Hindlimb muscle (tissue), 1 donor: ENCODE results near the gene RANBP1. TPM values are rescaled to one million over a fixed set of nuclear protein-coding genes. Genes with fewer than 3 reads are reported as not detected.
"Not testable (repeated sequence)": the region's sequence is repeated elsewhere in the genome, so short reads cannot be mapped to it uniquely, and the experiment has no call there.

Source experiments
- DNase-seq: peaks from one replicate; pipeline ENCODE4 v3.0.0-alpha.2; 2013
- polyA plus RNA-seq: library from polyadenylated mRNA; unstranded; fragments of 120-200 nt; gene quantifications from one replicate; pipeline ENCODE4 v1.2.1, GENCODE V29; 2013; ENCODE audit not compliant: insufficient read length

Gene RANBP1
- polyA plus RNA-seq, 1 donor, result 98.6 TPM

DNA sequence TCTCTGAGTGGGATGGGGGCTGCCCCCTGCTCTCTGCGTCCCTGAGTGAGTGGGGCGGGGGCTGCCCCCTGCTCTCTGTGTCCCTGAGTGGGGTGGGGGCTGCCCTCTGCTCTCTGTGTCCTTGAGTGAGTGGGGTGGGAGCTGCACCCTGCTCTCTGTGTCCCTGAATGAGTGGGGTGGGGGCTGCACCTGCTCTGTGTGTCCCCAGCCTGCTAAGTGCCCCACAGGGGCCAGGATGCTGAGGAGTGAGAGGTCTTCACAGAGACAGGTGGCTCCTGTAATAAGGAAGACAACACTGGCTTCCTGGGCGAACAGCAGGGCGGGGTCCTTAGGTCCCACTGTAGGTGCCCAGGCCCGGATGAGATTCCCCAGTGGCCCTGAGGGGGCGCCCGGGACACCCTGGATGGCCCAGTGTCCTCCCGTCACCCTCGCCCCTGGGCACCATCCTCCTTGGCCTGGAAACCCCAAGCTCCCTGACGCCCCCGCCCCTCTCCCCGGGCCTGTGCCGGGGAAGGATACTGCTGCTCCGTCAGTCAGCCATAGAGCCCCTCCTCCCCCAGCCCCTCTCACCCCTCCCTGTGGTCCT is 38.8 kb downstream of the RANBP1 start:
- no peak for DNase-seq

DNA sequence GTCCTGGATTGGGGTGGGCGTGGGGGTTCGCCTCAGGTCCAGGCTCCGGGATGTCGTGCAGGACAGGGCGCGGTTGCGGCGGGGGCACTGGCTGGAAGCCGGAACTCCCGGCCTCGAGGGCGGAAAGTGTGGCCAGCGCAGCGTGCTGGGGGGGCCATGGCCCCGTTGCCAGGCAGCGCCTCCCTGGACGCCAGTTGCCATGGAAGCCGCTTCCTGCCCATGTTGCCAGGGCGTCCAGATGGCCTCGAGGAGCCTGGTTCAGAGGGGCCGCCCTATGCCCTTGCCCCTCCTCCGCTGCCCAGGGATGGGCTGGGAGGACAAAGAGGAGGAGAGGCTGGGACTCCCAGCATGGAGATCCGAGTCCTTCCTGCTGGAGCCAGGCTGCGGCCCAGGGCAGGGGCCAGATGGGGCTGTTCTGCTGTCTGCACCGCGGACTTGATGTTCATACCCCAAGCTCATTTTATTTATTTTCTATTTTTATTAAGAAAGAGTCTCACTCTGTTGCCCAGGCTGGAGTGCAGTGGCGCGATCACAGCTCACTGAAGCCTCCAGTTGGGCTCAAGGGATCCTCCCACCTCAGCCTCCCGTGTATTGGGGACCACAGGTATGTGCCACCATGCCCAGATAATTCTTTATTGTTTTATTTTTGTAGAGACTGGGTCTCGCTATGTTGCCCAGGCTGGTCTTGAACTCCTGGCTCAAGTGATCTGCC is 39.6 kb downstream of the RANBP1 start:
- peak; percentile 38 for DNase-seq

DNA sequence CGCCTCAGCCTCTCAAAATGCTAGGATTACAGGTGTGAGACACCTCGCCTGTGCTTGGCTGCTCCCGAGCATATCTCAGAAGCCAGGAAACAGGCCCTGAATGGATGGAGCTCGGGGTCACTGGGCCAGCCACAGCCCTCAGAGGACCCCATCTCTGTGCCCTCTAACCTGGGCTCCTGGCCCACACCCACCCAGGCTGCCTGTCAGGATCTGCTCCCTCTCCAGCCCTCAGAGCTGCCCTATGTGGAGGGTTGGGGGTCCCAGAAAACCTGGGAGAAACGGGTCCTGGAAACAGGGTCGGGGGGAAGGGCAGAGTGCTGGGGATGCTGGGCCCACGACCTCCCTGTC is 40.1 kb downstream of the RANBP1 start:
- DNase-seq, result no peak

DNA sequence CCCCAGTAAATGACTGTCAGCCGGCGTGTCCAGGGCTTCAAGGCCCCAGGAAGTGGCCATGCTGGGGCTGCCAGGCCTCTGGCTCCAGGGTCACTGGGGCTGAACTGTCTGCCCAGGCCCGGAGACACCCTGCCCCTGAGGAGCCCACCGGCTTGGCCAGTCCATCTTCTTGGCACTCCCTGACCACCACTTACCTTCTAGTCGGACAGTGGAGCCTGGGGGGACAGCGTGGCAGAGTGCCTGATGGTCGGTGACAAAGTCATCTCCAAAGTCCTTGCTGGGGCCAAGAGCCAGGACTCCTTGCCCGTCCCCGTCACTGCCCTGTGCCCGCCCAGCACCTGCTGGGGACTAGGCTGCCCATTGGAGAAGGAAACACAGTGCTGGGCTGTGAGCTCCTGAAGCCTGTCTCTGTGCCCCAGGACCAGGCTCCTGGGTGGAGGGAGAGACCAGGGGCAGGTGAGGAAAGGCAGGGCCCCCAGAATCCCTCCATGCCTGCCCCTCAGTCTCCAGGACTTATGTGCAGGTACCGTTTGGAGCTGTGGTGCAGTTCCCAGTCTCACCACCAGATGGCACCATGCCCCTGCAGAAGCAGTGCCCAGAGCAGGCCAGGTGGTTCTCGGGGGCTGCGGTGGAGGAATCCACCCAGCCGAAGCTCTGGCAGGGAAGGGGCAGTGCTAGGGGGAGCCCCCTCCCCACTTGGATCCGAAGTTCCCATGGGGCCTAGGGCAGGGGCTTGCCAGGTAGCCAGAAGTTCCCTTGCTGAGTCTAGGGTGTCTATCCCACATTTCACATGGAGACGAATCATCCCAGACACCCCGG is 40.9 kb downstream of the RANBP1 start:
- DNase-seq, result peak; percentile 82

DNA sequence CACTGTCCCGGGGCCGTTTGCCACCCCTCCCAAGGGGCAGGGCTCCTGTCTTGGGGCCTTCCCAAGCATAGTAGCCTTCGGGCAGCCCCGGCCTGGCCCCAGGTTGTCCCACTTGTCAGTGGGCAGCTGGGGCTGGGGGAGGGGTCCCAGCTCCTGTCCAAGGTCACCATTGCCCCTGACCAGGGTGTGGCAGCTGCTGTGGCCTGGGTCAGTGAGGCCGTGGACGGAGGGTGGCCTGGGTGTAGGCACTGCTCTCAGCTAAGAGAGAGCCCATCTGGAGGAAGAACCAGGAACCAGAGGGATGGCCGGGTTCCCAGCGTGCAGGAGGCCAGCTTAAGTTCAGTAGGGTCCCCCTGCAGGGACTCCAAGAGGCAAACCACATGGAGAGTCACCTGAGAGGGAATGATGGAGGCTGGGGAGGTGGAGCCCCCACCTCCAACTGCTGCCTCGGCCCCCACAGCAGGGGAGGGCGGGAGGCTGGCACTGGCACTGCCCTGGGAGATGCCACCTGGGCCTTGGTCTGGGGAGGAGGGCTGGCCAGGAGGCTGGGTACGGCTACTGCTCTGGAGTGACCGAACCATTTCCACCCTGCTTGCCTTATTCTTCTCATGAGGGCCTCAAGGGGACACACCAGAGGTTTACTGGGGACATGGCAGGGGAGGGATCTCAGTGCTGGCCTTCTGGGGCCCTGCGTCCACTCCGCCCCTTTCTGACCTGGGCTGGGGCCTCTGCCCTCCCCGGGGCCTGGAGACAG is 41.7 kb downstream of the RANBP1 start:
- DNase-seq, result no peak

DNA sequence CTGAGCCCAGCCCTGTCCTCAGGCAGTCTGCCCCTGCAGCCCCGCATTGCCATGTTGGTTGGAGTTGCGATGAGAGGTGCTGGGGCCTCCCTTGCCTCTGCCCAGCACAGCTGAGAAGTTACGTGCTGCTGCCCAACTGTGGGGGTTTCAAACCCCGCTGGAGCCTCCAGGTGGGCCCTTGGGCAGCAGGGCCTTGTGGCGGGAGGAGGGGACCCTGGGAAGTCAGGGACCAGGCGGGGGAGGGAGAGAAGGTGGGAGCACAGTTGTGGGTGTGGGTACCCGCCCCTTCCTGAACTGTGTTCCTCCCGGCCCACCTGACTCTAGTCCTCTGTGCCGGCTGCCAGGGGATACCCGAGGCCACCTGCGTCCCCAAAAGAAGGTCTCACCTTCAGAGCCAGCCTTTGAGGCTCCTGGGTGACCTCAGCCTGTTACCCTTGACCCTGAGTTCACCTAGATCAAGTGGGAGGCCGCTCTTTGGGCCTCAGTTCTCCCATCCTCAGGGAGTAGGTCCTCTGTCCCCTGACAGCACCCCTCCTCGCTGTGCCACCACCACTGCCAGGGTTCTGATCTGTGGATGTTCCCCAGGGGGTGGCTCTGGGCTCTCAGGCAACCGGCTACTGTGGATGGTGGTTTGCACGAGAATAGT is 42.6 kb downstream of the RANBP1 start:
- DNase-seq, result no peak

DNA sequence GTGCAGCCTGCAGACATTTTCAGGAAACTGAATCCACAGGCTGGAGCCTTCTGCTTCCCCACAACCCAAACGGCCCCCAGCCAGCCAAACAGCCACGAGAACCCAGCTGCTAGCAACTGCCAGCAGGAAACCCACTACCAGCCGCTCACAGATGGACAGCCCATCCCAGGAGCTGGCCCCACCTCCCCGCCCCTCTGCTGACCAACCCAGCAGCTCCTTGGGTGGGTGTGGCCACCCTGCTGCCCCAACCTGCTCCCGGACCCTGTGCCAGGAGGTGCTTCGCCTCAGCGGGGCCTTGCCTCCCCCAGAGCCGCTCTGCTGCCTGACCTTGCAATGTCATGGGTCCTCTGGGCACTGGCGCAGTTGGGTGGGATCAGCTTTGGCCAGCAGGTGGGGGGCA is 43.2 kb downstream of the RANBP1 start:
- DNase-seq, result no peak

DNA sequence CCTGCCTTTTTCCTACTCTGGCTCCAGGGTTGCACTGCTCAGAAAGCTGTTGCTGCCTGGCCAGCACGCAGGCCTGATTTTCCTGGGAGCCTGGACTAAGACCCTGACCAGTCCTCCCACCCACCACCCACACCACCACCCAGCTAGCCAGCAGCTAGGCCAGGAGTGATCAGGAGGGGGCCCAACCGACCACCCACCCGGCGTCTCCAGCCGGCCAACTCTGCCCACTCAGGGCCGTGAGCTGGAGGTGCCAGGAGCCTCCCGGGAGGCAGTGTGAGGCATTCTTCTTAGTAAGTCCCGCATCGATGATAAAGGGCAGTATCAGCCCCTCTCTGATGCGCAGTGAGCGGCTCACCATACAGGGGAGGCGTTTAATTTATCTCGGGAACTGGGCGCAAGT is 43.6 kb downstream of the RANBP1 start:
- DNase-seq, result not testable (repeated sequence)

DNA sequence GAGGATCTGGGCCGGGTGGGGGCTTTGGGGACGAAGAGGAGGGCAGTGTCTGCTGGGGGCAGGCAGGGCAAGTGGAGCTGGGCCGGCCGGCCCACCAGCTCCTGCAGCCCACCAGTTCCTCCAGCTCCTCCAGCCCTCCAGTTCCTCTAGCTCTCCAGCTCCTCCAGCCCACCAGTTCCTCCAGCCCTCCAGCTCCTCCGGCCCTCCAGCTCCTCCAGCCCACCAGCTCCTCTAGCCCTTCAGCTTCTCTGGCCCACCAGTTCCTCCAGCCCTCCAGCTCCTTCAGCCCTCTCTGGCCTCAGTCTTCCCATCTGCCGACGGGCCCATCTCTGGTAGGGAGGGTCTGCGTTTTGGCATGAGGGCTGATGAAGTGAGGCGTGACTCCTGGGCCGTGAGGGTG is 44.1 kb downstream of the RANBP1 start:
- DNase-seq, result no peak

DNA sequence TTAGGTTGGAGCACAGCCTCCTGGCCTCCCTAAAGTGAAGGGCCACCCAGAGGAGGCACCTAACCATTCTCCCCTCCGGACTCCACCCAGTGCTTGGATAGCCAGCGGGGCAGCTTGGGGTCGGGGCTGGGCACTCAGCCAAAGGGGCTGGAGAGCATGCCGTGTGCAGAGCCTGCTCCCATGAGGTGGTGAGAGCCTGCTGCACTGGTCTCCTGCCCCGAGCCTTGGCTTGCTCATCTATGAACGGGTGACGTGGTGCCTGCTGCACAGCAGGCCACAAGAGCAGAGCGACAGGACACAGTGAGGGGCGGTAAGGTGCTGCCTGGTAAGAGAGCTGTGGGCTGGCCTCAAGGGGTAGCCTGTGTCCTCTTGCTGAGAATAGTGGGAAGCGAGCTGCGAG is 49.0 kb downstream of the RANBP1 start:
- no peak for DNase-seq

DNA sequence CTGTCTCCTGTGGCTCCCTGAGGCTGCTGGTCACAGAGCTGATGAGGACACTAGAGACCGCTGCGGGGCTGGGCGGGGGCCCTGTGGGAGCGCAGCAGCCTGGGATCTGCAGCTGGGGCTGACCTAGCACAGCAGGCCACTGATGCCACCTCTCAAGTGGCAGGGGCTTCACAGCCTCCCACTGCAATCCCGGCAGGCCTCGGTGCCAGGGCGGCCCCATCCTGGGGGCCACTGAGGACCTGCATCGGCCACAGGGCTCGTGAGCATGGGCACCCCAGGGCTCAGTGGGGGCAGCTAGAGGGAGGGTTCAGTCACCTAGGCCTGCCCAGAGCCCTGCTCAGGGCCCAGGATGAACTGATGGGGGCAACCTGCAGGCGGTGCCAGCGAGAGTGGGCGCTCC is 49.5 kb downstream of the RANBP1 start:
- DNase-seq, result no peak

DNA sequence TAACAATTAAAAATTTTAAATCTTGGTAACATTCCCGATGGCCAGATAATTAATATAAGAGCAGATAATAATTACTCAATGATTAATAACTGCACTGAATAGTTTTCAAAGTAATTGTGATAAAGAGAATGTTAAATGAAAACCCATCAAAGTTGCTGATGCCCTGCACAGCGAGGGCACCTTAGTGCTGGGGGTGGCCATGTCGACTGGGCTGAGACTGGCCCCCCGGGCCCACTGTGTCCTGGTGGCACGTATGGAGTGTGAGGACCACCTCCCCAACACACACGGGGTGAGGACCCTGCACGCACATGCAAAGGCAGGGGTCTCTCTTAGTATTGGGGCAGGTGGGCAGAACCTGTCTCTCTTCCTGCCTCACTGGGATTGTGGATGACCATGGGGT is 50.0 kb downstream of the RANBP1 start:
- no peak for DNase-seq

DNA sequence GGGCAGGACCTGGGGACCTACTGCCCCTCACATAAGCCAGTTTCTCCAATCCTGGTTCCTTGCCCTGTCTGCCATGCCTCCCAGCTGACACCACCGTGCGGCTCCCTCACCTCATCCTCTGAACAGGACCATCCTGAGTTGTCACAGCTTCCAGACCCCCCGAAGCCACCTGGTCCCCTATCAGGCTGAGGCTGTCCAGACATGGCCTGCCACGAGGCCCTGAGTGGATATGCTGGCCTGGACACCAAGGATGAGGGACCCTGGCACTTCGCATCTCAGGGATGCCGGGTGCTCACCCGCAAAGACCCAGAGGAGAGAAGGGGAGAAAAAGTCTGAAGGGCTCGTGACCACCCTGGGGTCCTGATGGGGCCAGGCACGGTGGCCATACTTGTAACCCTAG is 50.8 kb downstream of the RANBP1 start:
- DNase-seq, result no peak

DNA sequence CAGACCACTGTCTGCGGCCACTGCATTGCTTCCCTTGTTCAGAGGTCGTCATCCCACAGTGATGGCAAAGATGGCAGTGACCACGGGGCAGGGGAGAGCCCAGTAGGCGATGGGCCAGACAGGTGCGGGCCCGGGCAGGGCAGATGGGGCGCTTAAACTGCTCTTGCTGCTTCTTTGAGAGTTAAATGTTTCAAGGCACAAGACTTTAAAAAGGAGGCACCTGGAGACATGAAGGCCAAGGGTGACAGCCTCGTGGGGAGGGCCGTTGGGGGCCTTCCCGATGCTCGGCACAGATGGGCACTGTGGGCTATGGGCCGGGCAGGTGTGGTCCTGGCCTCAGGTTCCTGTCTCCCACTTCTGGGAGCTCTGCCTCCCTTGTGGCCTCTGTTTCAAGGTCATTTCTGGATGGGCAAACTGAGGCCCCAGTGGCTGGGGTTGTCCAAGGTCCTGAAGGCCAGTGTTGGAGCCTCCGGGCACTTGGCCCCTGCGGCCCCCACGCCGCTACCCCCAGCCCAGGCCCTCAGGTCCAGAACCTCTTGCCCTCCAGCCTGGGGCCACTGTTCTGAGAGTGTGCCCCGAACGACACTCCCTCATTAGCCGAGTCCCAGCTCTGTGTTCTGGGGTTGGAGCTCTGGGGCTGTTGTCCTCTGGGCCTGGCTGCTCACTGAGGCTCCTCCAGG is 51.9 kb downstream of the RANBP1 start:
- no peak for DNase-seq

DNA sequence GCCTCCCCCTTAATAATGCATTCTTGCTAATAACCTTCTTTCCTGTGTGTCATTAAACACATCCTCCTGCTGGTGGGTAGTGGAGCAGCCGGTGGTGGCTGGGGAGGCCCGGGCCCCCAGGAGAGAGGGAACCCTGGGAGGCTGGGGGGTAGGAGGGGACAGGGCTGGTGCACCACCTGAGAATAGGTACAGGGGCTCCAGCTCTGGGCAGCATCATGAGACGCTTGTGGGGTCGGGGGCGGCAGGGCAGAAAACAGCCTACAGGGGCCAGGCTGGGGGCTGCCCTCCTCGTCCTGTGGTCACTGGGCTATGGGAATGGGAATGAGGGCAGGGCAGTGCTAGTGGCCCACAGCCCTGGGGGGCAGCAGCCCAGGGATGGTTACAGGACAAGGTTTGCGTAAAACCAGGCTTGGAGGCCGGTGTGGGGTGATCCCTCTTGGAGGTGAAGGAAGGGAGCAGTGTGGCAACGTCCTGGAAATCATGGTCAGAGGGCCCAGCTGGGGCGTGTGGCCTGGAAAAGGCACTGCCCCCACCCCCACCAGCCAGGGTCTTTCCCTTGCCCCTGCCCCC is 53.4 kb downstream of the RANBP1 start:
- no peak for DNase-seq

DNA sequence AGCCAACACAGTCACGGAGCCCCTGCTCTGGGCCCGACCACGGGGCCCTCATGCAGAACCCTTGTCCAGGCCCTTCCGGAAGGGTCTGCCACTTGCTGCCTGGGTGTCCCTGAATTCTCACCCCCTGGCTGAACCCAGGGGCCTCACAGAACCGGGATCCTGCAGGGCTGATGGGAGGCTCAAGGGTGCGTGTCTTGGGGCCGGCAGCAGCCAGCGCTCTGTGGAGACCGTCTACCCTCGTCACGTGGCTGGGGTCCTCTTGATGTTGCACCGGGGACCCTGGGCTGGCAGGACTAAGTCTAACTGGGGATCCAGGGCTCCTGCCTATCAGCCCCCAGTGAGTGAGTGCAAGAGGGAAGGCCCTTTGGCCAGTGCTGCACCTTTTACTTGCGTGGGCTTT is 54.3 kb downstream of the RANBP1 start:
- DNase-seq, result no peak

DNA sequence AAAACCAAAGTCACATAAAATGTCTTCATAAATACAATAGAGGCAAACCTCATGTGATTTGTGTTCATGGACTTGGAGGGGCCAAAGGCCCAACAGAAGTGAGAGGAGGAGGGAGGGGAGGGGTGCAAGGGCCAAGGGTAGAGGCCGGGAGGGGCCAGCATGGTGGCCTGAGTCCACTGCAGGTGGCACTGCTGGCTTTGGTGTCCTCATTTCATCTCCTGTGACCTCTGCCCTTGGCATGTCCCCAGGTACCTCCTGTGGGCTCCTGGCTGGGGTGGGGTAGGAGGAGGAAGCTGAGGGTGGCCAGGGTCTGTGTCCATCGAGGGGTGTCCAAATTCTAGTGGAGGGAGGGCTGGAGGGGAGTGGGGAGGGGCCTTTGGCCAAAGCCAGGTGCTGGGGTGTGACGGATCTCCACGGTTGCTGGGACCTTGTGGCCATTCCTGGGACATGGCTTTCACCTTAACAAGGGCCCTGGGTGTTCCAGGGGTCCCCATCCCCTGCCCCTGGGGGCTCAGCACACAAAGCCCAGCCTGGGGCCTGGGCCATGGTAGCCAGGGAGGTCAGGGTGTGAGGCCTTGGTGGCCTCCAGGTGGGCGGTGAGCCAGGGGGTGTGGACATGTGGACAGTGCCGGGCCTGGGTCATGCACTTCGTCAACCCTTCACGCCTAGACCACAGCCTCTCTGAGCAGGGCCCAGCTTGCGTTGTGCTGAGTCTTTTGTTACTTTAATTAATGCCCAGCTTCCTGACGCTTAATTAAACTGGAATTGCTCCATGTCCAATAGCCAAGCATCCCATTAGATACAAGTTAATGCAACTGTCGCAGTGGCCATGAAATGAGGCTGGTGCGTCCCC is 55.6 kb downstream of the RANBP1 start:
- DNase-seq, result no peak

DNA sequence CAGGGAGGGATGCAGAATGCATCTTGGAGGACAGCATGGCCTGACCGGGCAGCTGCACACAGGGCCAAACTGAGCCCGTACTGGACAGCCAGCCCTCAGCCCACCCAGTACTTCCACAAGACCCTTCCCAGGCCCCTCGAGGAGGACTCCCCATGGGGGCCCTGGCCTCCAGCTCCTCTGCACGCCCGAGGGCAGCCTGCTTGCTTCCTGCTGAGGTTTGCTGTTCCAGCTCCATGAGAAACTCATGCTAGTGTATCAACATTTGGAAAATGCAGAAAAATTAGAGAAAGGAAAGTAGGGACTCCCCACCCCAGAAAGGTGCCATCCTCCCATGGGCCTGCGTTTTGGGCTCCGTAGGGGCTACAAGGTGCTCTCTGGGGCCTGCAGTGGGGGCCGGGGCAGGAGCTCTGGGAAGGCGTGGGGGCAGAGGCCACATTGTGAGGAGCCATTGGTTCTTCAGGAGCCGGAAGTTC is 56.3 kb downstream of the RANBP1 start:
- DNase-seq, result no peak

DNA sequence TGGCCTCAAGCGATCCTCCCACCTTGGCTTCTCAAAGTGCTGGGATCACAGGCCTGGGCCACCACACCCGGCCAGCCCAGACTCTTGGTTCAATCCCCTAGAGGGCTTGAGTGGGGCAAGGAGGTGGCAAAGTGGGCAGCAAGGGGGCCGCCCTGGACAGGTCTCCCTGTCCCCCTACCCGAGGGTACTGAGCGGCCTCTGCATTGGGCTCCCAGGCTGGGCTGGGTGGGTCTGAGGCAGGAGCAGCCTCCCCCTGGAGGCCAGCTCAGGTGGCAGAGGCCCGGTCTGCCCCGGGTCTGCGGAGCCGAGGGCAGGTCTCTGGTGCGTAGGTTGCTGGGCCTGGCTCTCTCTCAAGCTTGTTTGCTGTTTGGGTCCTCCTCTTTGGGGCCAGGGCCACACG is 57.3 kb downstream of the RANBP1 start:
- DNase-seq, result no peak

DNA sequence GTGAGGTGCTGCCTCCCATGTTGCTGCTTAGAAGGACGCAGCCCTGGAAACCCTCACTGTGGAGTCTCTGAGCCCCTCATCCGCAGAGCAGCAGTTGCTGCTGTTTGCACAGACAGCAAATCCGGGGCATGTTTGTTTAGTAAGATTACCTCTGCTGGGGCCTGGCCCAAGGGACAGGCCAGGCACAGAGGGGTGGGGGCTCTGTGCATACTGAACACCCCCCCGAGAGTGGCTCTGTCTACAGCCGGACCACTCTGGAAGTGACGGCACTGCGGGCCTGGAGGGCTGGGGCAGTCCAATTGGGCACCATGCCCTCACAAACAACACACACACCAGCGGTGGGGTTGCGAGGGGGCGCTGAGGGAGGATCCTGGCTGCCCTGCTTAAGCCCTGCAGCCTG is 57.9 kb downstream of the RANBP1 start:
- no peak for DNase-seq
